ENCODE measurements around the gene C6orf141.

C6orf141 gene

DNA sequence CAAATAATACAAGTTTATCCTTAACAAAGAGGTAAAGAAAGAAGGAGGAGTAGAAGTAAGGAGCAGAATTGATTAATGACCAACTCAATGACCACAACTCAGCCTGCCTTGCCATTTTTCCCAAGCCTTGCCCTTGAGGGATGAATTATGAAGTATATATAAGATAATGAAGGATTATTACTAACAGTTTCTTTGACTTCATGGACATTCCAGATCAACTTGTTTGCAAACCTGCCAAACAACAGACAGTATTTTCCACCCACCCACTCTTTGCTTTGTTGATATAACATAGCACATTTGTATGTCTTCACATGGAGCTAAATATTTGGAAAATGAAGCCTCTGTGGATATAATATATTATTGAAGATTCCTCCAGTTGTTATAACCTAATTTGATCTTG lies 9.9 kb upstream of the C6orf141 start:
- no peak for DNase-seq

DNA sequence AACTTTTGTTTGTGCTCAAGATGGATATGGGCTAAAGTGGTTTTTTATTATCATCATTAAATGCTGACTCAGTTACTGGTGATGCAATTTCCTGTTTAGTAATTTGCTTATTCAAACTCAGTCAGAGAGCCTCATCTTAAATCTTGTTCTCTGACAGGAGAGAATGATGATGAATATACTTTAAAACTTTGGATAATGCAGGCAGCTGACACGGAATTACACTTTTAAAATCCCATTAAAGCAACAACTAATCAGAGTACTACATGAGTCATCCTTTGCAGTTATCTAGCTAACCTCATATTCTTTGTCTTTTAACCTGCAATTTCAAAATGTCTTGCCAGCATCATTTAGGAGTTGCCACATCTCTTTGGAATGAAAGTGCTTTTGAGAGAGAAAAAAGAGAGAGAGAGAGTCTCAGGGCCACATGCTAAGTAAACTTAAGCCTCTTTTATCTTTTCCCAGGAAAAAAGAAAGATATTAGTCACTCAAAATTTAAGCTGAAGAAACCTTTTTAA lies 9.2 kb upstream of the C6orf141 start:
- DNase-seq, result peak; percentile 51

DNA sequence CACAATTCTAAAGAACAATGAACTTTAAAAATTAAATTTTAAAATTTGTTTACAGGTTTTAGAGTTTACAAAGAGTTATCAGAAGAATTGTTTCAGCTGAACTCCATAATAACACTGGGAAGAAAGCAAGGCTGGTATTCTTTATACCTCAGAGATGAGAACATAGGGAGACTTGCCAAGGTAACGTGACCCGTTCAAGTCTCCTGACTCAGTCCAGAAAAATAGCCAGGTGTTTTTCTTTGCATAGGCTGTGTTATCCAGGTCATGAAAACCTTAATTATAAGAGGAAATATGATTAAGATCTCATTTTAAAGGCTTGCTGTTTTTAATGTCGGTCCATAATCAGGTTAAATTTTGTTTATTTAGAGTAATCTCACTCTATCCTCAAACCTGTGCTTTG lies 8.5 kb upstream of the C6orf141 start:
- DNase-seq, result peak; percentile 79

DNA sequence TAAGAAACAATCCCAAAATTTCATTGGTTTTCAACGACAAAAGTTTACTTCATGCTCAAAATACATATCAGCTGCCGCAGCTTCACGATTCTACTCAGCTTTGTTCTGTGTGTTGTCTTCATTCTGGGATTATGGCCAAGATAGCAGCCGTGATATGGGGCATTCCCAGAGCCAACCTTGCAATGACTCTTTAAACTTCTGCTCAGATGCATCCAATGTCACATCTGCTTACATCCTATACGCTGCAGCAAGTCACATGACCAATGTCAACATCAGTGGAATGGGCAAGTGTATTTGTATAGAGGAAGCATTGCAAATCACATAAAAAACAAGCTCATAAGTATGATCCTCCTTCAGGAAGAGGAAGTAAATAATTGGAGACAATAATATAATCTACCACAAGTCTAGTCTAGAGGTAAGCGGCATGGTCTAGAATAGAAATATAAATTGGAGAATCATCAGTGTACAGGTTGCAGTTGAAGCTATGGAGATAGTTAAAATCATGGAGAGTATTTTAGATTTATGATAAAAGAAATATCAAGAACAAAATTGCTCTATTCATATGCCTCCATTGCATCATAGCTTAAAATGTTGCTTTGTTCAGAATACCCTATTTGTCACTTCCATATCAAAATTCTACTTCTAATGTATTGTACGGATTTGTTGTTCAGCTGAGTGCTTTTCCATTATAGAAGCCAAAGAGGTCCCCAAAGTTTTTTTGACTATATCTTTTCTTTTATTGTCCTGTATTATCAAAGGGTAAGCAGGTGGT lies 7.2 kb upstream of the C6orf141 start:
- no peak for DNase-seq

DNA sequence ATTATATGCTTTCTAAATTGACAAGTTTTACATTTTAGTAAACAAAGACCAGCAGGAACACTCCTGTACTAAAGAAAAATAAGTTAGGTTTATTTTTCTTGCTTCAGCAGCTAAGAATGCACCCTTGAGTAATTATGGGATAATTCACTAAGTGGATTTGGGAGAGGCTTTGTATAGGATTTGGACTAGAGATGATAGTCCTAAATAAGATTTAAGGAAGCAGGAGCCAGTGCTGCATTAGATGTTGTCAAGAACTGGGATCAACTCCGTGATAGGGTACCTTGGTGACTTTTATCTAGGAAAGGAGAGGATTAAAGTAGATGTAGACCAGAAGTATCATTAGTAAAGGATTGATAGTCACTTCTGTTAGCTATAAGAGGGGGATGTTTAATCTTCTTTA lies 4.1 kb upstream of the C6orf141 start:
- DNase-seq, result no peak

DNA sequence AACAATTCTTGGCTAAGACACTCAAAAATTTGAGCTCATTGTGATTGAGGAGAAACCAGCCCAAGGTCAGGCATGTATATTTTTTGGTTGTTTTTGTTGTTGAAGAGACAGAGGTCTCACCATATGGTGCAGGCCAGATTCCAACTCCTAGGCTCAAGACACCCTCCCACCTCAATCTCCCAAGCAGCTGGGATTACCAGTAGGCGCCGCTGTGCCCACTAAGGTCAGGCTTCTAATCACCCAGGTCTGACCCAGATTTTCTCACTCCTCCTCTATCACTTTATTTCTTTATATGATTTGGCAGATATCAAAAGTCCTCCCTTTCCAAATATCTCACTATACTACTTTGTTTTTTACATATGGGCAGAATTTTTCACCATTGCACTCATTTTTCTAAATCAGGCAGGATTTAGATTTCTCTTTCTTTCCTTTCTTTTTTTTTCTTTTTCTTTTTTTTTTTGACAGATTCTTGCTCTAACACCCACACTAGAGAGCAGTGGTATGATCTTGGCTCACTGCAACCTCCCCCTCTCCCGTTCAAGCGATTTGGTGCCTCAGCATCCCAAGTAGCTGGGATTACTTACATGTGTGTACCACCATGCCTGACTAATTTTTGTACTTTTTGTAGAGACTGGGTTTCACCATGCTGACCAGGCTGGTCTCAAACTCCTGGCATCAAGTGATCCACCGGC lies 1.7 kb upstream of the C6orf141 start:
- no peak for DNase-seq

DNA sequence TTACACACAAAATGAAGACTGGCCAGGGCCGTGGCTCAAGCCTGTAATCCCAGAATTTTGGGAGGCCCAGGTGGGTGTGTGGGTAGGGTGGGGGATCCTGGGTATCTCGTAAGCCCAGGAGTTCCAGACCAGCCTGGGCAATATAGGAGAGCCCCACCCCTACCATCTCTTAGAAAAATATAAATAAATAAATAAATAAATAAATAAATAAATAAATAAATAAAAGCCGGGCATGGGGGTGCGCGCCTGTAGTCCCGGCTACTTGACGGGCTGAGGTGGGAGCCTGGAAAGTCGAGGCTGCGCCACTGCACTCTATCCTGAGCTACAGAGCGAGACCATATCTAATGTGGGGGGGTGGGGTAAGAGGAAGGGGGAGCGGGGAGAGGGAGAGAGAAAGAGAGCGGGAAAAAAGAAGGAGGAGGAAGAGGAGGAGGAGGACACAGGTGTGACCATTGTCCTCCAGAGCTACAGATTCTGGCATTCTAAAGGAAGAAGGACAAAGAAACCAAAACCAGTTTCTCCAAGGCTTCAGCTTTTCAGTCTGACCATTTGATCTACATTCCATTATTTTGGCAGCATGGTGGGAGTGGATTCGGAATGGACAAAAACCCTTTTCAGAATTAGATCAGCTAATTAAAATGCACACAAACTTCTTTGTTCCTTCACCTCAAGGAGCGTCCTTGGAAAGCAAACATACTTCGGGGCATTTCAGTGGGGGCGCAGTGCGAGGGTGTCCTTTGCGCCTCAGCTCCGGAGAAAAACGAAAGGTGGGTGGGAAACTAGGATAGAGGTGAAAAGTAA lies 577 bp upstream of the C6orf141 start:
- no peak for DNase-seq

DNA sequence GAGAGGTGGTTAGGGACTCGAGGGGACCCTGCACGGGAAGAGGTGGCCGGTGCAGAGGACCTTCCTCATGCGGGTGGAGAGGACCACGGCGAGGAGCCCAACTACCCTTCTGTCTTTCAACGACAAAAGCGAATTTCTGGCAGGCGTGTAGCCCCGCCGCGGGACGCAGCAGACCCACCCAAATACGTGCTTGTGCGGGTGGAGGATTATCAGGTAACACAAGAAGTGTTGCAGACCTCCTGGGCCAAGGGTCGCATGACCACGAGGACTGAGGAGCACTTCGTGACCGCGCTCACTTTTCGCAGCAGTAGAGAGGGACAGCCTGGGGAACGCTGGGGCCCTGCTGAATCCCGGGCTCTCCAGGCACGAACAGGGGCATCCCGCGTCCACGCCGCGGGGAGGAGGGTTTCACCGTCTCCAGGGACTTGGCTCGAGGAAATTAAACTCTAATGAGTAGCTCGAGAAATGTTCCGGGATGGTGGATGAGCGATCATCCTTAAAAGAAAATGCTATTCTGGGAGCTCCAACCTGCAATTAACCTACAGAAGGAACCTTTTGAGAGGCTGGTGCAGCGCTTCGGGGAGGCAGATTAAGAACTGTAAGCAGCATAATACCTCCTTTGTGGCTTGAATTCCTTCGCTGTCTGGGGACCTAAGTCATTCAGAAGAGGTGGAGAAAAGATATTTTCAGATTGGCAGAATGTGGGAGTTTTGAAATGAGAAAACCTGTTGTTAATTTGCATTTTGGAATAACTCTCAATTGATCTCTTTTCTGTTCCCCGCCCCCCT lies 804 bp downstream of the C6orf141 start:
- peak; percentile 34 for DNase-seq

DNA sequence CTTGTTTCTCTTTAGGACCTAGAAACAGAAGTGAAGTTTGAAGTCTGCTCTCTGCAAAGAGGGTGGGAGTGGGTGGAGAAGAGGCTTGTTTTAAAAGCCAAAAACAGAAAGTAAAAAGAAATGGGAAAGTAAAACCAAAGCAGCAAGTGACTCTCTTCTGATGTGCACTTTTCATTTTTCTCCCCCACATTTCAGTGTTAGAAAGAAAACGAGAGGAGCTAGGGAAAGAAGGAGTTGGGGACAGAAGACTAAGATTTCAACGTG lies 1.3 kb downstream of the C6orf141 start:
- no peak for DNase-seq

DNA sequence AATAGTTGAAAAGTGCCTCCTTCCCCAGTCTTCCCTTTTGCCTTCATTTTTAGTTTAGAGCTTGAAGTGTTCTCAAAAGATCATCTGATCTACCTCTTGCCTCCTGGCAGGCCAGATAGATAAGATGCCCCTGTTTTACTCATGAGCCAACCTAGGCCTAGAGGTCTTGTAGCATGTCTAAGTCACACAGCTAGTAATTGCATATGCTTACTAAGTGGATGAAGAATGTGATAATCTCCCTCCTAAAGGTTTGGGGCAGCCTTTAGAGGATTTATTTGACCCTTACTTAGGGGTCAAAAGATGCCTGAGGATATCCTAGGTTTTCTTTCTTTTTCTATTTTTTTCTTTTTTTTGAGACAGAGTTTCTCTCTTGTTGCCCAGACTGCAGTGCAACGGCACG lies 2.1 kb downstream of the C6orf141 start:
- no peak for DNase-seq

DNA sequence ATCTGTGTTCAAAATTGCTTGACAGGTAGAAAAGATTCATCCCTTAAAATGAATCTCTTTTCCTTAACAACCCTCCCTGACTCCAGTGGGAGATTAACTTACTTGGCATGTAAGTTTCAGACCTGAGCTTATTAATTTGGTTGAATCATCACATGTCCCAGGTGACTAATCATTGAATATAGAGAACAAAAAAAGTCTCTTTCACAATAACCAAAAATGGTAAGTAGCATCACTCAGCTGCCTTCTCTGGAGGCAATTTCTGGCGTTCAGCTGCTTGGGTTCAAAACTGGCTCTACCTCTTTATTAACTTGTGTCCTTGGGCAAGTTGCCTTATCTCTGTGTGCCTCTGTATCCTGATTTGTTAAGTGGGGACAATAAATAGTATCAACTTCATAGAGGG lies 2.9 kb downstream of the C6orf141 start:
- DNase-seq, result no peak

DNA sequence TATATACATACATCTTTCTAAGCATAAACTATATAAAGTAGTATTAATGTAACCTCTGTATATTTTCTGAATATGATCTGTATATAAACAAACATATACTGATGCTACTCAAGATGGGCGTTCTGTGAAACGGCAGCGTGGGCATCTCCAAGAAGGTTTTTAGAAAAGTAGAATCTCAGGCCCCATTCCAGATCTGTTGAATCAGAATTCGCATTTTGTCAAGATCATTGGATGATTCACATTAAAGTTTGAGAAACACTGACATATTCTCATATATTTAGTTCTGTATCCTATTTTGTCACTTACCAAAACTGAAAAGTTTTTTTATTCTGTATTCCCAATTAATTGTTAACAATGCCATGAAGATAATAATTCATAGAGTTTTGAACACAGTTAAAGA lies 5.5 kb downstream of the C6orf141 start:
- DNase-seq, result no peak

DNA sequence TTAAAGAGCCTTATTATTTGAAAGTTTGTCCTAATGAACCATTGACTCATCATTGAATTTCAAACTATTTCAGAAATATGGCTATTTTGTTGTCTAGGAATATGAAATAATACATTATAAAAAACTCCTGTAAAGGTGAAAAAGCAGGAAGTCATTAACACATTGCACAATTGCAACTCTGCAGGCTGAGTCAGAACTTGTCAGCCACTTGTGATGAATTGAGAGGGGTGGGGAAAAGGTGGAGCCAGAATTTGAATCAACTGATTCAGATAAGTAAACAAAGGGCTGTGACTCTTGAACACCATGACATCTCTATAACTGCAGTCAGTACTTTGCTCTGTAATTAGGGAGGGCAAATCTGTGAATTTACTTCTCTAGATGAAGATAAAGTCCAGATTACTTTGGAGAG lies 6.0 kb downstream of the C6orf141 start:
- DNase-seq, result peak; percentile 73

DNA sequence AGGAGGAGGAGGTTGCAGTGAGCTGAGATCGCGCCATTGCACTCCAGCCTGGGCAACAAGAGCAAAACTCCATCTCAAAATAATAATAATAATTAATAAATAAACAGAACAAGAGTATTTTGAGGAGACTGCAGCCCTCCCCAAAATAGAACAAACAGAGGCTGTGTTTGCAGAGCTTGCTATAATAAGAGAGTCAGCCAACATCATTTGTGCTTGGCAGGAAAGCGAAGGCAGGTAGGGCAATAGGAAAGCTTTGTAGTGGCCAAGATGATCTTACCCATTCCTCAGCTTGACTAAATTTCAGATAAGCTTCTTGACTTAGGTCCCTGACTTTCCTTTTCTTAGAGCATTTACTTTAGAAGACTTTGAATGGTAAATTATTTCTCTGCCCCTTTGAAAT lies 6.7 kb downstream of the C6orf141 start:
- no peak for DNase-seq

DNA sequence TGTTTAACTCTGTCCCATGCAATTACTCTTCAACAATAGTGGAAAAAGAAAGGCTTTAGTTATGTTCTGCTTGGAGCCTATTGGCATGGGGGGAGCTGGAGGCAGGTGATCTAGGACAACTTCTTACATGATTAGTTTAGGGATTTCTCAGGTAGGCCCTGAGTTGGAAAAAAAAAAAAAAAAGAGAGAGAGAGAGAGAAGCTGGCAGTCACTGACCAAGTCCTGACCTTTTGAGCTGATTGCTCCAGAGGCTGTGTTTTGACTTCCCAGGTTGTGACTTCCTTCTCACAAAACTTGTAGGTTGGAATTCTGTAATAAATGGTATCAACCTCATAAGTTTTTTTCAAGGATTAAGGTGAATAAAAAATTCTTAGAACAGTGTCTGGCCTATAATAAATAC lies 7.8 kb downstream of the C6orf141 start:
- DNase-seq, result no peak

DNA sequence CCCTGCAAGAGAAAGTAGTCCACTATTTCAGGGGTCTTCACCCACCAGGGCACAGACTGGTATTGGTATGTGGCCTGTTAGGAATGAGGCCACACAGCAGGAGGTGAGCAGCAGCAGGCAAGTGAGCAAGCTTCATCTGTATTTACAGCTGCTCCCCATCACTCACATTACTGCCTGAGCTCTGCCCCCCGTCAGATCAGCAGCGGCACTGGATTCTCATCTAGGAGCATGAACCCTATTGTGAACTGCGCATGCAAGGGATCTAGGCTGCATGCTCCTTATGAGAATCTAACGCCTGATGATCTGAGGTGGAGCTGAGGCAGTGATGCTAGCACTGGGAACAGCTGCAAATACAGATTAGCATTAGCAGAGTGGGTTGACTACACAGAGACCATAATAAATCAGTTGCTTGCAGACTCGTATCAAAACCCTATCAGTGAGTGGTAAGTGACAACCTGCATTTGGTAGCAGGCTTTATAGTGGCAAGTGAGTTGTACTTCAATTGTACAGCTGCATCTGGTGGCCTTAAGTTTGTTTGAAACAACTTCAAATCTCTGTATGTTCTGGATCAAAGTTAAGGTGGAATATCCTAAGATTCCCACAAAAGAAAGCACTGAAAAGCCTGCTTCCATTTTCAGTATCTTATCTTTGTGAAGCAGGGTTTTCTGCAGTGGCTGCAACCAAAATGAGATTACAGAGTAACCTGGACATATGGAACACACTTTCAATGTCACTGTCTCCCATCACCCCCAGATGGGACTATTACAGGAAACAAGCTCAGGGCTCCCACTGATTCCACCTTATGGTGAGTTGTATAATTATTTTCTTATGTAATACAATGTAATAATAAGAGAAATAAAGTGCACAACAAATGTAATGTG lies 12.8 kb downstream of the C6orf141 start:
- DNase-seq, result no peak

DNA sequence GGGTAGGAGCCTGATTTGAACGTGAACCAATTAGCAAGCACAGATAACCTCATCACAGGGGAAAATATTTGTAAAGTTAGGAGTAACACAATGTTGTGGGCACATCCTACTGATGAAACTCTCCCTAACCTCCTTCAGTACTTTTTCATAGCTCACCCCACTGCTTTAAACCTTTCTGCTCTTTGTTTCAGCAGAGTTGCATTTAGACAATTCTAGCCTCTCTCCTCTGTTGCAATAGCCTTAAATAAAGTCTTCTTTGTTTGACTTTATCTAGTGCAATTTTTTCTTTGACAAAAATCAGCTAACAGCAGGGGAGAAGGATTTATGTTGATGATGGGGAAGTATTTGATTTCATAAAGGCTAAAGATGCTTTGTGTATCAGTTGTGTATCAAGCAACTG lies 14.1 kb downstream of the C6orf141 start:
- DNase-seq, result no peak

DNA sequence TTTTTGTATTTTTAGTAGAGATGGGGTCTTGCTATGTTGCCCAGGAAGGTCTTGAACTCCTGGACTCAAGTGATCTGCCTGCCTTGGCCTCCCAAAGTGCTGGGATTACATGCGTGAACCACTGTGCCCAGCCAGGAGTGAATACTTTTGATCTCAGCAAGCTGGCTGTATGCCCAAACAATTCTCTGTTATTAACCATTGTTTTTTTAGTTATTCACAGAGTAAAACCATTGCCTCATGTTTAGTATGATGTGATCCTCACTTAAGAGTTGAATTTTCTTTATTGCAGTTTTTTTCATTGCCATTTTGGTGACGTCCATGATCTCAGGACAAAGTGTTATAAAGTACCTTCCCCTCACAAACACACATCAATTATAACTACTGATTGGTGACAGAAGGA lies 14.8 kb downstream of the C6orf141 start:
- DNase-seq, result no peak

DNA sequence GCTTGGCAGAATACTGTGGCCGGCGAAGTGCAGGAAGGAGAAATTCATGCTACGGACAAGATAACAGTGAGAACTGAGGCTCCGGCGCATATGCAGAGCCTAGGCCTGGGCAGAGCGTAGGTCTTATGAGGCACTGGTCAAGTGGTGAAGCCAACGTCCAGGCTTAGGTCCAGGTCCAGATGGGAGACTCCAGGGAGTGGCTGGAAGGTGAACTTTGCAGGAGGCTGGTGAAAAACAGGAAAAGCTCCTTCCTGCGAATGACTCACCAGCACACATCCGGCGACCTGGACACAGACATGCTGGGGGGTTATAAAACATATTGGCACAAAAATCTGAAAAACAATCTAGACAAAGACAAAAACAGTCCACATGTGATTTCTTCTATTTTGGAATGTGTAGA lies 15.4 kb downstream of the C6orf141 start:
- no peak for DNase-seq

DNA sequence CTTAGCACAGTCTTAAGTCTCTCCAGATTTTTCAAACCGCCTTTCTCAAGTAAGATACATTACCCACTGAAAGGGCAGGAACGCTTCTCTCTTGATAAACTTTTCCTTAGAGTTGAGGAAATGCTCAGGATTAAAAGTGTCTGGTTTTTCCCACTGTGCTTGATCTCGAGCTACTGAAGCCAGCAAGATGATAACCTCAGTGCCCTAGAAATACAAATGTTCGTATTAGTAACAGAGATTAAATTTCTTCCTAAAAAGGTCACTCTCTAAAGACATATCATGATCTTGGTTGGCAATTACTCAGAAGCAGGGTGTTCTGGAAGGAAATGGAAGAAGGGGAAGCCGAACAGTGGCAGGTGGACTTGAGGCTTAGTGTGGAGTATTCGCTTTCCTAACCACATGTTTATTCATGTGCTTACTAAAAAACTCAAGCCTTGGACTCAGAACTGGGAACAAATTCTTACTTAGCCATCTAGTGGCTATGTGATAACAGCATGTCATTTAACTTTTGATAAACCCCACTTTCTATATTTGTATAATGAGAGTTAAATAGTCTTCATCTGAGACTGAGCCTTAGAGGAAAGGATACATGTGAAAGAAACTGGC lies 20.1 kb downstream of the C6orf141 start:
- no peak for DNase-seq

DNA sequence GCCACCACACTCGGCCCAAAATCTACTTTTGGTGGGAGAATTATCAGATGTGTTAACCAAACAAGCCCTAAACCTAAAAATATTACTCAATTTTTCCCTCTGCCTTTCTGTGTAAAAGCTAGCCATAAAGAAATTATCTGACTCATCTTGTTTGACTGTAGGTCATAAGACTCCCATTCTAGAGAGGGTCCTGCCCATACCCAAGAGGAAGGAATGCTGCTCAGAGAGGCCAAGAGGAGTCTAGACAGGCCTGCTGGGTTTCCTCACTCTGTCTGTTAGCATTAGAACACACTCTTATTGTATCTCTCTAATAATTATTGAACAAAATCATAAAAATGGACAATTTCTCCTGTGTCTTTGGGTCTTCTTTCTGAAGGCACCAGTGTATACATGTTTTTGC lies 26.1 kb downstream of the C6orf141 start:
- no peak for DNase-seq

DNA sequence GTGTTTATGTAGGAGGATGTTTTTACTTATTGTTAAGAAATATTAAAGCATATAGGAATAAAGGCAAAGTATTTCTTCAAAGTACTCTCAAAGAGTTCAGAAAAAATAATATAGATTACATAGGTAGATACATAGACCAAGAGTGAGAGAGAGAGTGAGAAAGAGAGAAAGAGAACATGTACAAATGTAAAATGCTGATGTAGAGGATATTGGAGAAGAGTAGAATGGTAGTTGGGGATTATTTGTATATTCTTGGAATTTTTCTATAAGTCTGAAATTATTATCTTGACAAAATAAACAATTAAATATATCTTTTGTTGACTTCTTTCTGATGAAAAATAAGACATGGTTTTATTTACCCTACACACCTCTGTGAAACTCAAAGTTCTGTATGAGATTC lies 29.2 kb downstream of the C6orf141 start:
- DNase-seq, result no peak

Measured in NCI-H1105 treated with DMSO at 0.1 percent for 48 hours (cell line).